Sciatic nerve (tissue), 2 donors: ENCODE results near the gene SPOUT1. TPM values are rescaled to one million over a fixed set of nuclear protein-coding genes. Genes with fewer than 3 reads are reported as not detected.

Source experiments
- ATAC-seq: fragments of 200-7000 bp; cut with Tn5 transposase; one replicate; pipeline ENCODE4 v1.9.1; 2020; ENCODE audit warnings: mild to moderate bottlenecking, moderate library complexity
- DNase-seq: peaks from one replicate; pipeline ENCODE4 v3.0.0-alpha.2; 2020; ENCODE audit warnings: low spot score
- intact Hi-C: fragments of 100-400 bp; cut with DNase I; formaldehyde crosslinking; loops from one replicate; pipeline ENCODE4 v1.14.2; 2022
- total RNA-seq: library from RNA; stranded (reverse); fragmentation: NEBNext Ultra II Directional; extraction: Animal tissue kit (Norgen Biotek cat#: 25700); gene quantifications from one replicate; pipeline ENCODE4 v1.2.1, GENCODE V29; 2021
- donor health status: DM: no; HTN: no; CAD: no.
- donor health status: DM: no; HTN: no; CAD: no.

SPOUT1 gene
- total RNA-seq, 1 donor from 2014 or later, result 32.7 TPM

DNA sequence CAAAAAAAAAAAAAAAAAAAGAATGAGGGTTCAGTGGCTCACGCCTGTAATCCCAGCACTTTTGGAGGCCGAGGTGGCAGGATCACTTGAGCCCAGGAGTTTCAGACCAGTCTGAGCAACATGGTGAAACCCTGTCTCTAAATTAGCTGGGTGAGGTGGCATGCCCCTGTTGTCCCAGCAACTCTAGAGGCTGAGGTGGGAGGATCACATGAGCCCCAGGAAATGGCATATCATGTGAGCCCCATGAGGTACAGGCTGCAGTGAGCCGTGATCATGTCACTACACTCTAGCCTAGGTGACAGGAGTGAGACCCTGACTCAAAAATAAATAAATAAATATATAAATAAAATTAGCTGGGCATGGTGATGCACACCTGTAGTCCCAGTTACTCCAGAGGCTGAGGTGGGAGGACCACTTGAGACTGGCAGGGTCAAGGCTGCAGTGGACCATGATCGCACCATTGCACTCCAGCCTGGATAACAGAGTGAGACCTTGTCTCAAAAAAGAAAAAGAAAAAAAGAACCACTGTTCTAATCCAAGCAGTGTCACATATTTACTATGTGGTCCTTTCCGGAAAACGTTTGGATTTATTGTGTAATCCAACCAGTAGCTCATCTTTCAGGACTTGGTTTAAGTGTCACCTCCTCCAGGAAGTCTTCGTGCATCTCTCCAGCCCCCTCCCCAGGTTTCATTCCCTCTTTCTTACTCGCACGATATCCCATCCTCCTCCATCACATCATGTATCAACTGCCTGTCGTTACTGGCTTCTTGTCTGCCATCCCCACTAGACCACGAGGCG, 12.3 kb upstream of the SPOUT1 start:
- intact Hi-C loops, result no loop called here
- ATAC-seq, result no peak

DNA sequence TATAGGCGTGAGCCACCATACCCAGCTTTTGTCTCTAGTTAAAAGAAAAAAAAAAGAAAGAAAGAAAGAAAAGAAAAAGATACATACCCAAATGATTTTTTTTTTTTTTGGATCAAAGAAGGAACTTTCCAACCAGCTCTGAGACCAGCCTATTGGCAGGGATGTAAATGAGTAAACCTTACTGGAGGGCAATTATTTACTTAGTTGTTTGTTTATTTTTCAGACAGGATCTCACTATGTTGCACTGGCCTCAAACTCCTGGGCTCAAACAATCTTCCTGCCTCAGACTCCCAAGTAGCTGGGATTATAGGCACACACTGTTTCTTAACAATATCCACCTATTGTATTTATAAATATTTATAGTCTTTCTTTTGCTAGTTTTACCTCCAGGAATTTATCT, 10.9 kb upstream of the SPOUT1 start:
- intact Hi-C loops, result no loop called here
- DNase-seq, result no peak
- ATAC-seq, result no peak

More for the DNA sequence above, 12.3 kb upstream of the SPOUT1 start:
- DNase-seq, result no peak

DNA sequence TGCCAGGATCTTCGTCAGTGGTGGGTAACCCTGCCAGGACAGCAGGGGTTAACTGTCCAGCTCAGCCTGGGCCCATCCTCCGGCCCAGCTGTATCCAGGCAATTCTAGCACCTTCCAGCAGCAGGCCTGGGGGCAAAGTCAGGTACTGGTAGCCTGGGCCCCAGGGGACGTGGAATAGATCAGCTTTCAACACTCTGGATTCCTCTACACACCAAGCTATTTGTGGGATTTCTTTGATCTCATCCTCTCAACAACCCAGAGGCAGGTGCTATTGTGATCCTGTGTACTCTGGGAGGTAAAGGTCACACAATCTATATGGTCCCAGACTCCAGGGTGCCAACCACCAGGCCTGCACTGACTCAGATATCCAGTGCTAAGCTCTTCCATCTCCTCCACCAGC, 8.7 kb upstream of the SPOUT1 start:
- intact Hi-C loops, result no loop called here

DNA sequence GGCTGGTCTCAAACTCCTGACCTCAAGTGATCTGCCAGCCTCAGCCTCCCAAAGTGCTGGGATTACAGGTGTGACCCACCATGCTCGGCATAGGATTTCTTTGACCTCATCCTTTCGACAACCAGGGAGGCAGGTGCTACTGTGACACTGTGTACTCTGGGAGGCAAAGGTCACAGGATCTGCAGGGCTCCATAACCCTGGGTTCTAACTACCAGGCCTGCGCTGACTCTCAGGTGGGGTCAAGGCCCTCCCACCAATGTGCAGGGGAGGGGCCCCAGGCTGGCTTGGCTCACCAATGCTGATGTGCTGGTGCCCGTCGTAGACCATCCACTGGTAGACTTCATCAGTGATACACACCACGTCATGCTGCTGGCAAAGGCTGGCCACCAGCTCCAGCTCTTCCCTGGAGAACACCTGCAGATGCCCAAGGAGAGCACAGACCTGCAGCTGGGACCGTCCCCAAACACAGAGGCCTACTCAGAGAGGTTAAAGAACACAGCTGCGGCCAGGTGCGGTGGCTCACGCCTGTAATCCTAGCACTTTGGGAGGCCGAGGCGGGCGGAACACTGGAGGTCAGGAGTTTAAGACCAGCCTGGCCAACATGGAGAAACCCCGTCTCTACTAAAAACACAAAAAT, 7.0 kb upstream of the SPOUT1 start:
- DNase-seq, result no peak
- ATAC-seq, result no peak
- intact Hi-C loops, result no loop called here

More for the DNA sequence above, 8.7 kb upstream of the SPOUT1 start:
- ATAC-seq, result no peak
- no peak for DNase-seq

DNA sequence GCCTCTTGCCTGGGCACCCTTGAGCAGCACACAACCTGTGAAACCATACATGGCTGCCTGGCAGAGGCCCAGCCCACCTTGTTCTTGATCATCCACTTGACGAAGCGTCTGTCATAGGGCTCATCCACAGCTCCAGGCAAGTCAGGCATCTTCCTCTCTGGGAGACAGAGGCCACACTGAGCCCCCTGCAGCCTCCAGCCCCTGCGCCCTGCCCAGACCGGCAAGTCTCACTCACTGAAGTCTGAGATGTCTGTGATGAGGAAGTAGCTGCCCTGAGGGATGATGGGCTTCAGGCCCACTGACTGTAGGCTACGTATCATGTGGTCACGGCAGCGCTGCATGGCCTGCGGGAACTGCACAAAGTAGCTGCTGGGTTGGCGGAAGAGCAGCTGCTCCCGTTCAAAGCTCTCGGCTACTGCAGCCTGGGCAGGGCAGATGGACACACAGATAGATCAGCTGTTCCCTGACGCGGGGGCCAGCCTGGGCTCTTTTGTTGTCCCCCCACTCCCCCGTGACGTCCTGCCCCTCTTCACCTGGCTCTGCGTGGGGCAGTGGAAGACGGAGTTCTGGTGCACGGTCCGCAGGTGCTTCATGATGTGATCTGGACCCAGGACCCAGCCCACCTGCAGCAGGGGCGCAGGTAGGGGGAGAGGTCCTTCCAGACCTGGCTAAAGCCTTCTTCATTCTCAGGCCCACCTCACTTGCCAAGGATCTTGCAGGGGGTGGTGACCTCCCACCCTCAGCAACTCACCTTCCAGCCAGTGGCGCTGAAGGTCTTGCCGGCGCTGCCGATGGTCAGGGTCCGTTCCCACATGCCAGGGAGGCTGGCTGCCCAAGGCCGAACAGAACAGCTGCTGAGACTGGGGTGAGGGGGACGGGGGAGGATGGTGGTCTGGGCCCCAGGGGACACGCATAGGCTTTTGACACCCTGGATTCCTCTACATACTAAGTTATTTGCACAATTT, 5.9 kb upstream of the SPOUT1 start:
- intact Hi-C loops, result no loop called here
- ATAC-seq (no peak), DNase-seq (no peak)

DNA sequence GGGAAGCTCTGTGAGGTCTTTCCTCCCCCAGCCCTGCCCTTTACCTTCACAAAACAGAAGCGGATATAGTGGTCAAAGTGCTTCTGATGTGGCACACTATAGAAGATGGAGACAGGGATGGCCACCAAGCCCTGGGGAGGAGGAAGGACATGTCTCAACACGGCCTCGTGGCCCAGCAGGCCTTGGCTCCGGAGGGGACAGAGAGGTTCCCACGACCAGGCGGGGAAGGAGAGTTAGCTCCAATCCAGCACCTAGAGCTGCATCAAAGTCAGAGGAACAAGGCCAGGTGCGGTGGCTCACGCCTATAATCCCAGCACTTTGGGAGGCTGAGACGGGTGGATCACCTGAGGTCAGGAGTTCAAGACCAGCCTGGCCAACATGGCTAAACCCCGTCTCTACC, 4.1 kb upstream of the SPOUT1 start:
- intact Hi-C loops, result no loop called here
- ATAC-seq (no peak), DNase-seq (no peak)

DNA sequence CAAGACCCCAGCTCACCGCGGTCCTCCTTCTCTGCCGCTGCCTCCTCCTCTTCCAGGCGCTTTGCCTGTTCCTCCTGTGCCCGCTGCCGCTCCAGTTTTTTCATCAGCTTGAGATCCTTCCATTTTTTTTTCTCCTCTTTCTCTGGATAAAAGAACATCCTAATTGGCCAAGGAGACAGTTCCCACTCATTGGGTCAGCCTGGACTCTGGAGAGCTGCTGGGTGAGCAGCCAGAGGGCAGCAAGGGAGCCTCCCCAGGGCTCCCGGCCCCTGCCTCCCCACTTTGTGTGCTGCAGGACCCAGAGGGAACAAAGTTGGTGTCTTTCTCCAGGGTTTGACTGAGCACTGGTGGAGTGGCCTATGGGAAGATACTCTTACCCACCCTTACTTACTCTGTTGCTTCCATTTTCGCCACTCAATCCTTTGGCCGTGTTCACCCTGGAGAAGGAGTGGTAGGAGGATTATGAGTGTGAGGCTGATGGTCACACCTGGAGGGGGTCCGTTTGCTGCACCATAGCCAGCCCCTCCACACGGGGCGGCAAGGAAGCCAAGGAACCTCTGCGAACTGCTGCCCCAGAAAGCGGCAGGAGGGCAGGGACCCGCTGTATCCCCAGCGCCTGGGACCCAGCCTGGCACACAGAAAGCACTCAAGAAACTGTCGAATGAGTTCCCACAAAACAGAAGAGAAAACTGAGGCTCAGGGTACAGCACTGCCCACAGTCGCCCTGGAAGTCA, 708 bp downstream of the SPOUT1 start:
- intact Hi-C loops, result no loop called here
- ATAC-seq, result no peak
- DNase-seq, result no peak

DNA sequence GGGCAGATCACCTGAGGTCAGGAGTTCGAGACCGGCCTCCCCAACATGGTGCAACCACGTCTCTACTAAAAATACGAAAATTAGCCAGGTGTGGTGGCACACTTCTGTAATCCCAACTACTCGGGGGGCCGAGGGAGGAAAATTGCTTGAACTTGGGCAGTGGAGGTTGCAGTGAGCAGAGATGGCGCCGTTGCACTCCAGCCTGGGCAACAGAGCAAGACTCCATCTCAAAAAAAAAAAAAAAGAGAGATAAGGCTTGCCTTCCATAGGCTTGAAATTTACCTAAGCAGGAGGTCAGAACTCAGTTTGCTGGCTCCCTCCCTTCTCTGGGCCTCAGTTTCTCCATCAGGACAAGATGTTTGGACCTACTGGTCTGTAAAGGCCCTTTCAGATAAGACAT, 1.3 kb downstream of the SPOUT1 start:
- intact Hi-C loops, result no loop called here
- DNase-seq, result no peak
- no peak for ATAC-seq

DNA sequence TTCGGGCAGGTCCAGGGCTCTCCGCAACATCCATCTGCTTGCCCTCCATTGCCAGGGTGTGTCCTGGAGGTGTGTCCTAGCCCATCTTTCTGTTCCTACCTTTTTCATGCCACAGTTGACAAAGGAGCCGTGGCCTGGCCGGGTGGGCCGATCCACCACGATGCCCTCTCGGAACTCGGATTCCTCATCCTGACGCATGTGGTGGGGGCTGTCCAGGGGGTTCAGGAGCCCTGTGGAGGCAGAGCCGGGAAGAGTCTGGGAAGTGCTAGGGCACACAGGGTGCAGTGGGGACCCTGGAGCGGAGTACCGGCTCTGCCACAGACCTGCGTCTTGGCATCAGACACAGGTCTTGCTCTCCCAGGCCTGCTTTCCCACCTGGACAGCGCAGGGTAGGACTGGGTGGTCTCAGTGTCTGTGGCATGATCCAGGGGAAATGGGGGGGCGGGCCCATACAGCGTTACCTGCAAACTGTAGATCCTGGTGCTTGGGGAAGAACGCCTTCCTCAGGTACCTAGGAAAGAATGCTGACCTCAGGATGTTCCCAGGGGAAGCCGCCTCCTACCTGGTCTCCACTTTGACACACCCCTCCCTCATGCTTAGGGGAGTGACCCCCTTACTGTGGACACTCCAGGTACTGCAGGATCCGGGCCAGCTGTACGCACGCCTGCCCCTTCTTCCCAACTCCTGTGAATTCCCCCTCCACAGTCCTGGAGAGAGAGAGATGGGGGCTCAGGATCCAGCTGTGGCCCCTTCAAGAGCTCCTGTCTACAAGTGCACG, 3.5 kb downstream of the SPOUT1 start:
- intact Hi-C loops, result no loop called here
- DNase-seq, result no peak
- ATAC-seq, result no peak

DNA sequence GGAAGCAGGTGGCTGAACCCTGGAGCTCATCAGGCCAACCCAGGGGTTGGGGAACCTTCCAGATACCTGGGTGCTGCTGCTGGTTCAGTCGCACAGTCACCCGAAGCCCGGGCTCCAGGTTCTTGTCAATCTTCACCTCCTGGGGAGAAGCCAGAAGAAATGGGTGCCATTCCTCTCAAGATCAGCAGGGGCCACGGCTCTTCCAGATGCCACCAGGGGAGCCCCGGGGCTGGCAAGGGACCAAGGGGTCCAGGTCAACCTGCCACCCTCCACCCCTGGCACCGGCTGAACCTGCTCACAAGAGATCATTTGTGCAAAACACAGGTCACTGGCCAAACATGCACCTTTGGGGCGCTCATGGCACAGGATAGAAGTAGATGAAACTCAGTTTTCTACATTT, 4.7 kb downstream of the SPOUT1 start:
- ATAC-seq (no peak), DNase-seq (no peak)
- intact Hi-C loops, result no loop called here

DNA sequence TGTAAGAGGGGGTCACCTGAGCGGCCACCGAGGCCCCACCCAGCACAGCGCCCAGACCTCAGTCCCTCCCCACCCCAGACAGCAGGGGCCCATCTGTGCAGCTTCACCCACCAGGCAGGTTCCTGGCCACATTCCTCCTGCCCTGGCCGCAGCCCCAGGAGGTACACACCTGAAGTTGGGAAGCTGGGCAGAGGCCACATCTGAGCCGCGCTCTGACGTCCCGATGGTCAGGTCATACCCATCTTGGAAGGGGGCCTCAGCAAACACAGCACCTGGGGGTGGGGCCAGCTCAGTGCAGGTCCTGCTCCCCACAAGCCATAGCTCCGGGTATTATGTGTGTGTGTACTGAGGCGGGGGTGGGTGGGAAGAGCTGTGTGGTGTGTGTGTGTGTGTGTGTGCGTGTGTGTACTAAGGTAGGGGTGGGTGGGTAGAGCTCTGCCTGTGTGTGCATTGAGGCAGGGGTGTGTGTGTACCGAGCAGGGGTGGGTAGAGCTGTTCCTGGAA, 5.6 kb downstream of the SPOUT1 start:
- ATAC-seq (no peak), DNase-seq (no peak)
- intact Hi-C loops, result no loop called here

DNA sequence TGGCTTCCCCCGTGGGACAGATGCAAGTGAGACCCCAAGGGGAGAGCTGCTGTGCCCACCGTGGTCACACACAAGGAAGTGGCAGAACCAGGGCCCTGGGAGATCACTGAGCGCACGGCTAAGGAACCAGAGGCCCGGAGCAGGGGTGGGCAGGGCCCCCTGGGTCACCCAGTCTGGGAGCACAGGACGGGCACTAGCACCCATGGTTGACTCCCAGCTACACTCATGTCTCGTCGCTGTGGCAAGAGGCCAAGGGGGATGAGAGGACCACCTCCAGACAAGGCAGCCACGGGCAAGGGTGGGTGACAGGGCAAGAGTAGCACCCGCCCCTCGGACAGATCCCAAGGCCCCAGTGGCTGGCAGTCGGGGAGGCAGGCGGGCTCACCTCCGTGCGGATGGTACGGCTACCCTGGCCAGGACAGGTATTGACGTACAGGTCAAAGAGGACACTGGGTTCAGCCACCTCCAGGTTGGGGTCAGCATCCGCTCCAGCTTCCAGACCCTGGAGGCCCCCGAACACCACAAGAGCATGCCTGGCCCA, 6.2 kb downstream of the SPOUT1 start:
- ATAC-seq (no peak), DNase-seq (no peak)
- intact Hi-C loops, result no loop called here

DNA sequence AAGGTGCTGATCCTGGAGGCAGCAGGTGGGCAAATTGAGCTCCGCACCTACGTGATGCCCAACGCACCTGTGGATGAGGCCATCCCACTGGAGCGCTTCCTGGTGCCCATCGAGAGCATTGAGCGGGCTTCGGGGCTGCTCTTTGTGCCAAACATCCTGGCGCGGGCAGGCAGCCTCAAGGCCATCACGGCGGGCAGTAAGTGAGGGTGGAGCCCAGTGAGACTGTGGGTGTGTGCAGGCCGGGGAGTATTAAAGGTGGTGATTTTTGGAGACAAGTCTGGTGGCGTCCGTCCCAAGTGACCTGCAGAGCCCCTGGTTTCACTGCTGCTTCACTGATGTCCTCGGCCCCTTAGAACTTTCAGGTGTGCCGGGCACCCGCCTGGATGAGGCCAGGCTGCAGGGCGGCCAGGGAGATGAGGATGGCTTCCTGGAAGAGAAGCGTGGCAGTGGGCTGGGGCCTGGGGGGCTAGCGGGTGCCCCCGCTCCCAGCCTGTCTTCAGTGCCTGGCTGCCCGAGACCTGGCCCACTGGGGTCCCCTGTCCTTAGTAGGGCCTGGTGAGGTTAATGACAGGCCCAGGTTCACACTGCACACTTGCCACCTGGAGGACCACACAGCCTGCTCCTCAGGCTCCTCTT, 7.1 kb downstream of the SPOUT1 start:
- intact Hi-C loops, result no loop called here
- DNase-seq (no peak), ATAC-seq (no peak)

DNA sequence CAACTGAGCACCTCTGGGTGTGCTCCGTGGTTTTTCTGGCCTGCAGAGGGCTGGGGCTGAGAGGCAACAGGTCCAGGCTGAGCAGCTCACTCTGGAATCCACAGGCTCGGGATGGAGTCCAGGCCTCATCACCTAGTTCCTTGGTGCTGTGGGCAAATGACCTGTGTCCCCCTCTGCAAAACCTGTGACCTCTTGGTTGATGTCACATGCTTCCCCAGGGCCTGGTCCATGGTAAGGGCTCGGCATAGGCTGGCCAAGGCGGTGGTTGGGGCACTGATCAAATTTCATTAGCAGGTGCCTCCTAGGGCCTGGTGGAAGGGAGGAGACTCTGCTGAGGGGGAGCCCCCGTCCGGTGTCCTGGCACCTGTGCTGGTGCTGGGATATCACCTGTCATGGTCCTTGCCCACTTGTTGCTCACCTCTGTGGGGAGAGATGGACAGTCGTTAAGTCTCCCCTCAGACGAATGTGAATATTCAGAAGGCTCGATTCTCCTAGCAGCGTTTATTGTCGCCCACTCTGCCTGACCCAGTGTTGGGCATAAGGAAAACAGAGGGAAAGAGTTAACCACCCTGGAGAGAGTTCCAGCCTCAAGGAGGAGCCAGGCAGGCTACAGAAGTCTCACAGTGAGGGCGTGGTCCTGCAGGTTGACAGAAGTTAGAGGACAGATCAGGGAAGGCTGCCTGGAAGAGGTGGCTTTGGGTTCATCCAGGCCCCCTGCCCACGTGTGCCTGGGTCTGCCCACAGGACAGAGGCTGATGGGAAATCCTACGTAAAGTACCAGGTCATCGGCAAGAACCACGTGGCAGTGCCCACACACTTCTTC, 7.8 kb downstream of the SPOUT1 start:
- no peak for ATAC-seq
- intact Hi-C loops, result no loop called here
- no peak for DNase-seq

DNA sequence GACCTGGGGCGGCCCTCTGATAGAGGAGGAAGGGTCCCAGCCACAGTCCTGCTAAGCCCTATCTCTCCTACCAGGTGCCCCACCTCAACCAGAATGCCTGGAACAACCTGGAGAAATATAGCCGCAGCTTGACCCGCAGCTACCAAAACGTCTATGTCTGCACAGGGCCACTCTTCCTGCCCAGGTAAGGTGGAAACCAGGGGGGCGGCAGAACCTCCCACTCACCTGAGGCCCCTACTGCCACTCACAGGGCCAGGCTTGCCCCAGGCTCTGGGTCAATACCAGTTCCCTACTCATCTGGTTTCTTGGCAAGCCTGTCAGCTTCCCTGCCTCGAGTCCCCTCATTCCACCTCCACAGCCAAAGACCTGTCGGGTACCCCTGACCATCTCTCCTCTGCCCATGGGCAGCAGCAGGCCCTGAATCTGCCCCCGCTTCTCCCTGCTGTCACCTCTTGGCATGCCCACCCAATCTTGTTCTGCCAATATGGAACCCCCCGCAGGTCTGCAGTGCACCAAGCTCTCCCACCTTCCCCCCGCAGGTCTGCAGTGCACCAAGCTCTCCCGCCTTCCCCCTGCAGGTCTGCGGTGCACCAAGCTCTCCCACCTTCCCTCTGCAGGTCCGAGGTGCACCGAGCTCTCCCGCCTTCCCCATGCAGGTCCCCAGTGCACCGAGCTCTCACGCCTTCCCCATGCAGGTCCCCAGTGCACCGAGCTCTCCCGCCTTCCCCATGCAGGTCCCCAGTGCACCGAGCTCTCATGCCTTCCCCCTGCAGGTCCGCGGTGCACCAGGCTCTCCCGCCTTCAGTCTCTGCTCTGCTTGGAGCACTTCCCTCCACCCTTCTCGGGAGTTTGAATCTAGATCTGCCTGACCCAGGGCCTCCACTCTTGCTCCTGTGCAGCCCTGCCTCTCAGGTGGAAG, 8.7 kb downstream of the SPOUT1 start:
- ATAC-seq (no peak), DNase-seq (no peak)
- intact Hi-C loops, result no loop called here
